Measurements from ENCODE around the gene GNPNAT1. TPM values are rescaled to one million over a fixed set of nuclear protein-coding genes. Genes with fewer than 3 reads are reported as not detected.
A peak's percentile ranks its signal among the peaks of the same experiment; 100 is the strongest.
"Not testable (repeated sequence)": the region's sequence is repeated elsewhere in the genome, so short reads cannot be mapped to it uniquely, and the experiment has no call there.

The GNPNAT1 gene
- total RNA-seq, 2 donors from 2014 or later: 34.3 to 62.9 TPM

- Histone ChIP-seq H3K27me3 (no peaks in the 10 kb centered on the region), H3K27ac (peak overlapping the region; percentile 77), H3K36me3 (peaks cover 5% of the 10 kb centered on the region), H3K9ac (ENCODE audit: low read depth in 2 of 2, low read length in 2 of 2) (peak overlapping the region; percentile 92 to 93), H3K4me3 (peak overlapping the region; percentile 92), H3K4me1 (no peaks in the 10 kb centered on the region), H3K9me3 (no peaks in the 10 kb centered on the region)
- peak; percentile 42 for DNase-seq
- intact Hi-C loops (cut with DNase I): loop anchor here (10.0 kb wide), 1 partner anchor 54 kb away; no protein-coding TSS in a partner anchor
- TF ChIP-seq CTCF (IDR thresholded peaks at IDR 0.05): no peak
Measured at GRCh38 chr14:52730709-52731111, 60.7 kb downstream of the GNPNAT1 start.

- Histone ChIP-seq H3K27me3 (no peaks in the 10 kb centered on the region), H3K9ac (ENCODE audit: low read depth in 2 of 2, low read length in 2 of 2) (peak within 1 kb of the TSS; percentile 92 to 93), H3K4me3 (peak within 1 kb of the TSS; percentile 92), H3K36me3 (peaks cover 5% of the 10 kb centered on the region), H3K4me1 (no peaks in the 10 kb centered on the region), H3K27ac (peak within 1 kb of the TSS; percentile 77), H3K9me3 (no peaks in the 10 kb centered on the region)
- no peak for TF ChIP-seq CTCF (IDR thresholded peaks at IDR 0.05)
- intact Hi-C loops (cut with DNase I): loop anchor here (10.0 kb wide), 1 partner anchor 55 kb away; no protein-coding TSS in a partner anchor
- DNase-seq: peak; percentile 99
Measured at GRCh38 chr14:52729925-52730708, 61.3 kb downstream of the GNPNAT1 start, which contains the start of gene STYX. TSS of gene STYX (plus strand) at chr14:52730166. CDS start at chr14:52730475, 309 bp downstream.

GRCh38 chr14:52729585-52729924 lies 61.9 kb downstream of the GNPNAT1 start:
- Histone ChIP-seq H3K4me1 (no peaks in the 10 kb centered on the region), H3K9ac (ENCODE audit: low read depth in 2 of 2, low read length in 2 of 2) (no peak overlapping the region), H3K27me3 (no peaks in the 10 kb centered on the region), H3K27ac (peak overlapping the region; percentile 46), H3K9me3 (no peaks in the 10 kb centered on the region), H3K36me3 (peaks cover 5% of the 10 kb centered on the region), H3K4me3 (no peak overlapping the region)
- intact Hi-C loops (cut with DNase I): no loop called here
- TF ChIP-seq CTCF (IDR thresholded peaks at IDR 0.05): no peak
- DNase-seq: no peak

- H3K9me3 ChIP-seq; intact Hi-C loops (cut with DNase I); H3K4me3 ChIP-seq; H3K27ac ChIP-seq; H3K9ac ChIP-seq (ENCODE audit: low read depth in 2 of 2, low read length in 2 of 2); H3K27me3 ChIP-seq; H3K4me1 ChIP-seq; H3K36me3 ChIP-seq; DNase-seq: not testable (repeated sequence)
Measured at GRCh38 chr14:52729035-52729434, 62.4 kb downstream of the GNPNAT1 start.

GRCh38 chr14:52727509-52727908 lies 63.9 kb downstream of the GNPNAT1 start:
- H3K27me3 ChIP-seq; H3K9ac ChIP-seq (ENCODE audit: low read depth in 2 of 2, low read length in 2 of 2); DNase-seq; H3K4me1 ChIP-seq; H3K4me3 ChIP-seq; H3K9me3 ChIP-seq; H3K36me3 ChIP-seq; H3K27ac ChIP-seq; intact Hi-C loops (cut with DNase I): not testable (repeated sequence)

Other genes with a start within 250 kb of the GNPNAT1 start
- 10 to 100 TPM in 1 of 2 donors, 1 to 10 TPM in 1; 7.8 to 10.6 TPM for gene TXNDC16, start 239.1 kb downstream of the GNPNAT1 start, total RNA-seq
- gene GPR137C, start 238.8 kb downstream of the GNPNAT1 start, total RNA-seq: 1 to 10 TPM in 1 of 2 donors, under 1 TPM in 1; 0.79 to 1.2 TPM
- 100 to 1,000 TPM in 1 of 2 donors, 10 to 100 TPM in 1; 83.6 to 242 TPM for gene ERO1A, start 96.0 kb downstream of the GNPNAT1 start, total RNA-seq
- gene PSMC6, start 84.4 kb downstream of the GNPNAT1 start, total RNA-seq: 10 to 100 TPM; 71.1 to 76.8 TPM
- 10 to 100 TPM in 1 of 2 donors, 1 to 10 TPM in 1; 7.4 to 11.2 TPM for gene STYX, start 61.4 kb downstream of the GNPNAT1 start, total RNA-seq
- 10 to 100 TPM in 1 of 2 donors, 1 to 10 TPM in 1; 6.3 to 43.9 TPM for gene FERMT2, start 159.4 kb upstream of the GNPNAT1 start, total RNA-seq

Data from colonic mucosa (tissue), 4 donors.